Cardiac fibroblast (primary cell): ENCODE measurements around the gene SEMA4D.

Source experiments
- DNase-seq, 2 donors: peaks; one replicate each; pipeline versions ENCODE4 v3.0.0 to v3.0.0-alpha.2; 2010; ENCODE audit warnings: low read depth in 2 of 2
- H3K4me3 ChIP-seq, 2 donors: replicated peaks in 1 of 2; 1 replicate in 1 of 2; 2 replicates in 1 of 2; pipeline ENCODE4 v1.5.1; 2011; ENCODE audit warnings: low read depth in 2 of 2, low read length in 2 of 2, mild to moderate bottlenecking in 2 of 2, moderate library complexity in 1 of 2
- CTCF ChIP-seq: IDR thresholded peaks from one replicate; pipeline ENCODE4 v1.5.1; 2011; ENCODE audit warnings: low read depth, mild to moderate bottlenecking, low read length, inconsistent platforms

Gene SEMA4D

GRCh38 chr9:89493671-89494070 is 4.2 kb downstream of the SEMA4D start:
- H3K4me3 ChIP-seq = no peak overlapping the region
- DNase-seq = no peak
- no peak for TF ChIP-seq CTCF

GRCh38 chr9:89493181-89493580 is 4.7 kb downstream of the SEMA4D start:
- no peak for TF ChIP-seq CTCF
- no peak overlapping the region for H3K4me3 ChIP-seq
- DNase-seq = no peak

- H3K4me3 ChIP-seq = no peak overlapping the region
- TF ChIP-seq CTCF = no peak
- DNase-seq = no peak
Observed at GRCh38 chr9:89492586-89492985, 5.3 kb downstream of the SEMA4D start.

- DNase-seq = no peak
- H3K4me3 ChIP-seq = no peak overlapping the region
Observed at GRCh38 chr9:89491694-89492093, 6.2 kb downstream of the SEMA4D start.

GRCh38 chr9:89489548-89490530 is 8.1 kb downstream of the SEMA4D start:
- H3K4me3 ChIP-seq = no peak overlapping the region
- no peak for DNase-seq
- TF ChIP-seq CTCF = no peak

More at GRCh38 chr9:89491694-89492093, 6.2 kb downstream of the SEMA4D start:
- no peak for TF ChIP-seq CTCF

GRCh38 chr9:89488936-89489335 is 9.0 kb downstream of the SEMA4D start:
- DNase-seq = no peak
- TF ChIP-seq CTCF = no peak
- no peak overlapping the region for H3K4me3 ChIP-seq
